ENCODE measurements around the gene ITPKC. TPM values are rescaled to one million over a fixed set of nuclear protein-coding genes. Genes with fewer than 3 reads are reported as not detected.
A peak's percentile ranks its signal among the peaks of the same experiment; 100 is the strongest.

ITPKC gene
- total RNA-seq, 1 donor from 2014 or later, result 51.6 TPM

DNA sequence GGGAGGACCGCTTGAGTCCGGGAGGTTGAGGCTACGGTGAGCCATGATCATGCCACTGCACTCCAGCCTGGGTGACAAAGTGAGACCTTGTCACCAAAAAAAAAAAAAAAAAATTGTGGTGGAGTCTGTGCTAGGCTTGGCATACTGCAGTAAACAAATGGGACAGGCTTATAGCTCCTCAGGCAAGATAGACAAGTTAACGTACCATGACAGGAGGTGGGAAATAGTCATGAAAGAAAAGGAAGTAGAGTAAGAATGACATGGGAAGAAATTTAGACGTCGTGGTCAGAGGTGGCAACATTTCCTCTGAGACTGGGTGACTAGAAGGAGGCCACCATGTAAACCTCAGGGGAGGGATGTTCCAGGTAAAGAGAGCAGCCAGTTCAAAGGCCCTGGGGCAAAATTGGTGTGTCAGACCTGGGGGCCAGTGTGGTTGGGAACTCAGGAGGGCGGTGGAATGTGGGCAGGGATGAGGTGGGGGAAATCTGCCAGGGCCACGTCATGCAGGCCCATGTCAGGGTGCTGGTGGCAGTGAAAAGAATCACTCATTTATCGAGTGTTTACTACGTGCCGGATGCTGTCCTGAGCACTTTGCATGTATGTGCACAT, 39.7 kb downstream of the ITPKC start:
- ATAC-seq, result peak; percentile 34
- intact Hi-C loops (cut with DNase I), result no loop called here
- peaks cover 46% of the 10 kb centered on the region for H3K4me1 ChIP-seq

DNA sequence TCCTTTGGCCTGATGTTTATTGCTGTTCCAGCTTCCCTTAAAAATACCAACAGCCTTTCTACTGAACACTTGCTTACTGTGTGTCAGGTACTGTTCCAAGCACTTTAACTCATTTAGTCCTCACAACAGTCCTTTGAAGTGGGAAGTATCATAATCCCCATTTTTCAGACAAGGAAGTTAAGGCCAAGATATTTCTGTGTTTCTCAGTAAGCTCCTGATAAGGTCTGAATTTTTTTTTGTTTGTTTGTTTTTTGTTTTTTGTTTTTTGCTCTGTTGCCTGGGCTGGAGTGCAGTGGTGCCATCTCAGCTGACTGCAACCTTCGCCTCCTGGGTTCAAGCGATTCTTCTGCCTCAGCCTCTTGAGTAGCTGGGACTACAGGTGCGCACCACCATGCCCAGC, 41.6 kb downstream of the ITPKC start:
- TF ChIP-seq, protein P1, sequence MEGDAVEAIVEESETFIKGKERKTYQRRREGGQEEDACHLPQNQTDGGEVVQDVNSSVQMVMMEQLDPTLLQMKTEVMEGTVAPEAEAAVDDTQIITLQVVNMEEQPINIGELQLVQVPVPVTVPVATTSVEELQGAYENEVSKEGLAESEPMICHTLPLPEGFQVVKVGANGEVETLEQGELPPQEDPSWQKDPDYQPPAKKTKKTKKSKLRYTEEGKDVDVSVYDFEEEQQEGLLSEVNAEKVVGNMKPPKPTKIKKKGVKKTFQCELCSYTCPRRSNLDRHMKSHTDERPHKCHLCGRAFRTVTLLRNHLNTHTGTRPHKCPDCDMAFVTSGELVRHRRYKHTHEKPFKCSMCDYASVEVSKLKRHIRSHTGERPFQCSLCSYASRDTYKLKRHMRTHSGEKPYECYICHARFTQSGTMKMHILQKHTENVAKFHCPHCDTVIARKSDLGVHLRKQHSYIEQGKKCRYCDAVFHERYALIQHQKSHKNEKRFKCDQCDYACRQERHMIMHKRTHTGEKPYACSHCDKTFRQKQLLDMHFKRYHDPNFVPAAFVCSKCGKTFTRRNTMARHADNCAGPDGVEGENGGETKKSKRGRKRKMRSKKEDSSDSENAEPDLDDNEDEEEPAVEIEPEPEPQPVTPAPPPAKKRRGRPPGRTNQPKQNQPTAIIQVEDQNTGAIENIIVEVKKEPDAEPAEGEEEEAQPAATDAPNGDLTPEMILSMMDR (IDR thresholded peaks at IDR 0.05), result no peak
- Histone ChIP-seq H3K9me3 (no peaks in the 10 kb centered on the region), H3K27me3 (no peaks in the 10 kb centered on the region), H3K27ac (peak overlapping the region; percentile 6), H3K4me1 (peaks cover 33% of the 10 kb centered on the region), H3K36me3 (peaks cover 83% of the 10 kb centered on the region), H3K4me3 (no peak overlapping the region)
- ATAC-seq (no peak), DNase-seq (no peak)
- intact Hi-C loops (cut with DNase I), result no loop called here

More for the DNA sequence above, 39.7 kb downstream of the ITPKC start:
- Histone ChIP-seq H3K36me3 (peaks cover 64% of the 10 kb centered on the region), H3K4me3 (no peak overlapping the region), H3K9me3 (no peaks in the 10 kb centered on the region), H3K27ac (no peak overlapping the region), H3K27me3 (no peaks in the 10 kb centered on the region)
- DNase-seq, result no peak
- TF ChIP-seq, protein P1 (IDR thresholded peaks at IDR 0.05), result no peak

DNA sequence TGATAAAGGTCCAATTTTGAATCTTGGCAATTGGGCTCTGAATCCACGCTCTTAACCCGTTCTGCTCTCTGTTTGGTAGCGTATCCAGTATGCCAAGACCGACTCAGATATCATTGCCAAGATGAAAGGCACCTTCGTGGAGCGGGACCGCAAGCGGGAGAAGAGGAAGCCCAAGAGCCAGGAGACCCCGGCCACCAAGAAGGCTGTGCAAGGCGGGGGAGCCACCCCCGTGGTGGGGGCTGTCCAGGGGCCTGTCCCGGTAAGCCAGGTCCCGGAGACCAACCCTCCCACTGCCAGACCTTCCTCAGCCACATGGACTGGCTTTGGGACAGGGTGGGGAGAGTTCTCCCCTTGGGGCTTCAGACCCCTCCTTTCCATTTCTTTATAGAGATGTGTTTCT, 42.4 kb downstream of the ITPKC start:
- TF ChIP-seq, protein P1 (IDR thresholded peaks at IDR 0.05), result no peak
- intact Hi-C loops (cut with DNase I), result no loop called here
- Histone ChIP-seq H3K27me3 (no peaks in the 10 kb centered on the region), H3K36me3 (peaks cover 92% of the 10 kb centered on the region), H3K9me3 (no peaks in the 10 kb centered on the region), H3K4me1 (peaks cover 24% of the 10 kb centered on the region), H3K27ac (no peak overlapping the region), H3K4me3 (no peak overlapping the region)
- DNase-seq (no peak), ATAC-seq (no peak)

DNA sequence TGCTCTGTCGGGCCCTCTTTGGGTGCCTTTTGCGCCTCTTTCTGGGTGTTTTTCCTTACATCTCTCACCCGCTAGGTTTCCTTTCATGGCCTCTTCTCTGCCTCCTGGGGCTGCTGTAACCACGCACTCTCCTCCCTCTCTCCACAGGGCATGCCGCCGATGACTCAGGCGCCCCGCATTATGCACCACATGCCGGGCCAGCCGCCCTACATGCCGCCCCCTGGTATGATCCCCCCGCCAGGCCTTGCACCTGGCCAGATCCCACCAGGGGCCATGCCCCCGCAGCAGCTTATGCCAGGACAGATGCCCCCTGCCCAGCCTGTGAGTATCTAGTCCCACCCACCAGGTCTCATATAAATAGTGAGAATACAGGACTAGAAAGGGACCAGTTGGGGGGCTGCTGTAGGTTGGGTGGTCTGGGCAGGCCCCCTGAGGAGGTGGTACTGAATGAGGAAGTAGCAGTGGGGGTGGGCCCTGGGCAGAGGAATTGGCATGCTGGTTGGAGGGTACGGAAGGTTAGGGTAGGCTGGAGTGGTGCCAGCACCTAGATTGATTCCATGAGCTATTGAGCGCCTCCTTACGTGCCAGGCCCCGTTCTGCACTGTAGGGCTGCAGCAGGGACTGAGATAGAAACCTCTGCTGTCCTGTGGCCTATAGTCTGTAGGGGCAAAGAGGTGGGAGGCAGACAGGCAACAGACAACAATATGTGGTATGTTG, 46.0 kb downstream of the ITPKC start:
- H3K36me3 ChIP-seq, result peaks cover 93% of the 10 kb centered on the region
- ATAC-seq (no peak), DNase-seq (no peak)
- no peaks in the 10 kb centered on the region for H3K27me3 ChIP-seq
- no peak overlapping the region for H3K4me3 ChIP-seq
- H3K4me1 ChIP-seq, result no peaks in the 10 kb centered on the region
- intact Hi-C loops (cut with DNase I), result no loop called here
- H3K9me3 ChIP-seq, result no peaks in the 10 kb centered on the region
- TF ChIP-seq, protein P1 (IDR thresholded peaks at IDR 0.05), result no peak
- H3K27ac ChIP-seq, result no peak overlapping the region

DNA sequence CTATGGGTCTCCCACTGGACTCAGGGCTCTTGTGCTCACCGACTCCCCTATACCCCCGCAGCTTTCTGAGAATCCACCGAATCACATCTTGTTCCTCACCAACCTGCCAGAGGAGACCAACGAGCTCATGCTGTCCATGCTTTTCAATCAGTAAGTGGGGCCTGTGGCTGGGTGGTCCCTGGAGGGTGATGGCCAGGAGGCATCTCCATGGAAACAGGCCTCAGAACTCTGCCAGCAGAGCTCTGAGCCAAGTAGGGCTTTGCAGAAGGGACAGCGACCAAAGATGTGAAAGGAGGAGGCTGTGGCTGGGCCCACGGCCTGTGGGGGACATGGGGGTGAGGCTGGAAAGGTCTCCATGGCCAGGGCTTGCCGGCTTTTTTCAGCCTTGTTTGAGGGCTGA, 46.6 kb downstream of the ITPKC start:
- DNase-seq (no peak), ATAC-seq (no peak)
- H3K27me3 ChIP-seq, result no peaks in the 10 kb centered on the region
- intact Hi-C loops (cut with DNase I), result no loop called here
- TF ChIP-seq, protein P1 (IDR thresholded peaks at IDR 0.05), result no peak
- H3K4me3 ChIP-seq, result no peak overlapping the region
- H3K4me1 ChIP-seq, result no peaks in the 10 kb centered on the region
- H3K36me3 ChIP-seq, result peaks cover 87% of the 10 kb centered on the region
- H3K9me3 ChIP-seq, result no peaks in the 10 kb centered on the region
- H3K27ac ChIP-seq, result no peak overlapping the region
